ENCODE measurements around the gene IL36RN. TPM values are rescaled to one million over a fixed set of nuclear protein-coding genes. Genes with fewer than 3 reads are reported as not detected.

IL36RN gene
- total RNA-seq, 1 experiment from 2014 or later: 0.12 TPM

DNA sequence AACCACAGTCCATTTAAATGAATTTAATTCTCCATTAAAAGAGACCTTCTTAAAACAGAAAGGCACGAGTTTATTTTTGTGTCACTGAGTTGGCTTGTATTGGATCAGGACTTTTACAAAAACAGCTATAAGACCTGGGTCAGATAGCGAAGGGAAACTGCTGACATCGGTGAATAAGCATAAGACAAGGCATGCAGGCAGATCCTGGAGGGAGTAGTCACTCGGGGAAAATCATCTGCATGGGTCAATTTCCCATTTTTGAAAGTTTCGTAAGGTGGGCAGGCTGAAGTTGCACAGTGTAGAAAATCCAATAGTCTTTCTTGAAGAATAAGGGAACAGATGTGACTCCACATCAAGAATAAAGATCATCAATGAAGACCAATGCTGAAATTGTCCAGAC lies 19.3 kb upstream of the IL36RN start:
- Mint-ChIP-seq H3K4me3 (ENCODE audit: low read depth, unreplicated experiment) (no peak overlapping the region), H3K36me3 (ENCODE audit: insufficient read depth, unreplicated experiment) (no peaks in the 10 kb centered on the region), H3K4me1 (ENCODE audit: low read depth, unreplicated experiment) (peaks cover 28% of the 10 kb centered on the region), H3K9me3 (ENCODE audit: low read depth, unreplicated experiment) (no peaks in the 10 kb centered on the region), H3K27ac (ENCODE audit: unreplicated experiment) (peak overlapping the region; percentile 8), H3K27me3 (ENCODE audit: unreplicated experiment) (no peaks in the 10 kb centered on the region)
- intact Hi-C loops (cut with micrococcal nuclease; ENCODE audit: unreplicated experiment): no loop called here
- DNase-seq: no peak
- no TSS peak for BruUV-seq (replicated peaks)
- CTCF ChIA-PET: no interaction called here
- TF ChIP-seq, protein P1, sequence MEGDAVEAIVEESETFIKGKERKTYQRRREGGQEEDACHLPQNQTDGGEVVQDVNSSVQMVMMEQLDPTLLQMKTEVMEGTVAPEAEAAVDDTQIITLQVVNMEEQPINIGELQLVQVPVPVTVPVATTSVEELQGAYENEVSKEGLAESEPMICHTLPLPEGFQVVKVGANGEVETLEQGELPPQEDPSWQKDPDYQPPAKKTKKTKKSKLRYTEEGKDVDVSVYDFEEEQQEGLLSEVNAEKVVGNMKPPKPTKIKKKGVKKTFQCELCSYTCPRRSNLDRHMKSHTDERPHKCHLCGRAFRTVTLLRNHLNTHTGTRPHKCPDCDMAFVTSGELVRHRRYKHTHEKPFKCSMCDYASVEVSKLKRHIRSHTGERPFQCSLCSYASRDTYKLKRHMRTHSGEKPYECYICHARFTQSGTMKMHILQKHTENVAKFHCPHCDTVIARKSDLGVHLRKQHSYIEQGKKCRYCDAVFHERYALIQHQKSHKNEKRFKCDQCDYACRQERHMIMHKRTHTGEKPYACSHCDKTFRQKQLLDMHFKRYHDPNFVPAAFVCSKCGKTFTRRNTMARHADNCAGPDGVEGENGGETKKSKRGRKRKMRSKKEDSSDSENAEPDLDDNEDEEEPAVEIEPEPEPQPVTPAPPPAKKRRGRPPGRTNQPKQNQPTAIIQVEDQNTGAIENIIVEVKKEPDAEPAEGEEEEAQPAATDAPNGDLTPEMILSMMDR (IDR thresholded peaks at IDR 0.05; ENCODE audit: unreplicated experiment): no peak

DNA sequence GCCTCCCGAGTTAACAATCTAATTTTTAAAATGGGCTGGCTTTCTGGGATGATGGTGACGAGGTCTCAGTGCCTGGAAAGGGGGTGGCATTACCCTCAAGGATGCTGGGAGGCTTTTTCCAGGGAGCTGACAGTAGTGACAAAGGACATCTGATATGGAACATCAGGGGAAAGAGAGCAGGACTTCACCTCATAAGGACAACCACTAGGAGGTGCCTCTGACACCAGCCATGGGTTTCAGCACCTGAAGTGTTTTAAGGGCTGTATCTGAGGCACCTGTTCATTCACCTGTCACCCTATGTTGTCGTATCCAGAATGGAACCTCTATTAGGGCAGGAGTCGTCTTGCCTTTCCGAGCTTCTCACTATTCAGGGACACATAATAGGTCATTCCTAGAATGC lies 17.1 kb upstream of the IL36RN start:
- Mint-ChIP-seq H3K4me1 (ENCODE audit: low read depth, unreplicated experiment) (peaks cover 28% of the 10 kb centered on the region), H3K27me3 (ENCODE audit: unreplicated experiment) (no peaks in the 10 kb centered on the region), H3K4me3 (ENCODE audit: low read depth, unreplicated experiment) (no peak overlapping the region), H3K27ac (ENCODE audit: unreplicated experiment) (no peak overlapping the region), H3K36me3 (ENCODE audit: insufficient read depth, unreplicated experiment) (no peaks in the 10 kb centered on the region), H3K9me3 (ENCODE audit: low read depth, unreplicated experiment) (peaks cover 4% of the 10 kb centered on the region)
- peak; percentile 35 for DNase-seq
- CTCF ChIA-PET: interaction anchor here (1.0 kb wide), 1 partner anchor 36 kb away, joined by 3 read pairs; no protein-coding TSS in a partner anchor
- BruUV-seq (replicated peaks): no TSS peak
- intact Hi-C loops (cut with micrococcal nuclease; ENCODE audit: unreplicated experiment): loop anchor here (2.0 kb wide), 1 partner anchor 37 kb away; no protein-coding TSS in a partner anchor
- TF ChIP-seq, protein P1 (IDR thresholded peaks at IDR 0.05; ENCODE audit: unreplicated experiment): peak; percentile 34

DNA sequence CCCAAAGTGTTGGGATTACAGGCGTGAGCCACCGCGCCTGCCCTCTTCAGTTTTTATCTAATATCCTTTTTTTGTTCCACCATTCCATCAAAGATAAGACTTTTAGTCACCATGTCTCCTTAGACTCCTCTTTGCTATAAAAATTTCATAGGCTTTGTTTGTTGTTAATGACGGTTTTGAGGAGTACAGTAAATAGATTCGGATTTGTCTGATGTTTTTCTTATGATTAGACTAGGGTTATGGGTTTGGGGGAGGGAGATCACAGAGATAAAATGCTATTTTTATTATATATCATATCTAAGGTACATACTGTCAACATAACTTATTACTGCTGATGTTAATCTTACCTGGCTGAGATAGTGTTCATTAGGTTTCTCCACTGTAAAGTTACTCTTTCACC lies 12.5 kb upstream of the IL36RN start:
- no peak for DNase-seq
- BruUV-seq (replicated peaks): no TSS peak
- Mint-ChIP-seq H3K9me3 (ENCODE audit: low read depth, unreplicated experiment) (peaks cover 7% of the 10 kb centered on the region), H3K4me3 (ENCODE audit: low read depth, unreplicated experiment) (no peak overlapping the region), H3K4me1 (ENCODE audit: low read depth, unreplicated experiment) (no peaks in the 10 kb centered on the region), H3K27ac (ENCODE audit: unreplicated experiment) (no peak overlapping the region), H3K36me3 (ENCODE audit: insufficient read depth, unreplicated experiment) (no peaks in the 10 kb centered on the region), H3K27me3 (ENCODE audit: unreplicated experiment) (no peaks in the 10 kb centered on the region)
- CTCF ChIA-PET: no interaction called here
- TF ChIP-seq, protein P1 (IDR thresholded peaks at IDR 0.05; ENCODE audit: unreplicated experiment): no peak
- intact Hi-C loops (cut with micrococcal nuclease; ENCODE audit: unreplicated experiment): no loop called here

DNA sequence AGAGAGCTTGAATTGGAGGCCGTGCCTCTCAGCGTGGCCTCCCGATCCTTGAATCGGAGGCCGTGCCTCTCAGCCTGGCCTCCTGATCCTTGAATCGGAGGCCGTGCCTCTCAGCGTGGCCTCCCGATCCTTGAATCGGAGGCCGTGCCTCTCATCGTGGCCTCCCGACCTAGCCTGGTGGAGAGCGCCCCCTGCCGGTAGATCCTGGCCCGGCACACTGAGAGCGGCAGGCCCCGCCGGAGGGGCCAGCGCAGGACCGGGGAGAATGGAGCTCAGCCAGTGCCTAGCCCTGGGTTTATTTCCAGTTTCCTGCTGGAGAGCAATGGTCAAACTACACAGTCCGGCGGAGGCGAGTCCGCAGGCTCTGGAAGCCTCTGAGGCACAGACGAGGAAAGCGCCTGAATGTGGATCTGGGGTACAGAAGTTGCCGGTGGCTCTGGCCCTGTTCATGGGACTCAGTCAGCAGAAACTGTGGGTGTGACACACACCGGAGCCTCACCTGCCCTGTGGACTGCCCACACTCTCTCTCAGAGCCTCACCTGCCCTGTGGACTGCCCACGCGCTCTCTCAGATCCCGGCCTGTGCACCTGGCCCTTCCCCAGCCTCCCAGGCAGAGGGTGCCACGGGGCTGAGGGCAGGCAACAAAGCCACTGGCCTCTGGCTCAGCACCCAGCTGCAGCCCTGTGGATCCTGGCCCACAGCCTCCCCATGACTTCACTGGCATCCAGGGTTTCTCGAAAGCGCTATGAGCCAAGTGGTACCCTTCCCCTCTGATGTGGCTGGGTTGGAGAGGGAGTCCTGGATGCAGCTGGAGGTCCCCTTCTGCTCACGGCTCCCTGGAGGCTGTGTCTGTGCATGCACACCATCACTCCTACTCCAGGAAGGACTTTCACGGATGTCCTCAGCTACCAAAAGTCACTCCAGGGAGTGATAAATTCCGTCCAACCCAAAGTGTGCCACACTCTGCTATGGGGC lies 7.8 kb upstream of the IL36RN start:
- CTCF ChIA-PET: interaction anchor here (0.7 kb wide), 1 partner anchor 168 kb away, joined by 3 read pairs; no protein-coding TSS in a partner anchor
- no TSS peak for BruUV-seq (replicated peaks)
- Mint-ChIP-seq H3K36me3 (ENCODE audit: insufficient read depth, unreplicated experiment) (no peaks in the 10 kb centered on the region), H3K4me3 (ENCODE audit: low read depth, unreplicated experiment) (no peak overlapping the region), H3K27ac (ENCODE audit: unreplicated experiment) (no peak overlapping the region), H3K9me3 (ENCODE audit: low read depth, unreplicated experiment) (peaks cover 12% of the 10 kb centered on the region), H3K4me1 (ENCODE audit: low read depth, unreplicated experiment) (peaks cover 11% of the 10 kb centered on the region), H3K27me3 (ENCODE audit: unreplicated experiment) (no peaks in the 10 kb centered on the region)
- DNase-seq: no peak
- TF ChIP-seq, protein P1 (IDR thresholded peaks at IDR 0.05; ENCODE audit: unreplicated experiment): no peak
- intact Hi-C loops (cut with micrococcal nuclease; ENCODE audit: unreplicated experiment): no loop called here

All from Calu3 (cell line).